Activated CD4-positive, alpha-beta T cell treated with anti-CD3 and anti-CD28 coated beads, Interleukin-2, amount 50 U/mL, for 48 hours (primary cell): ENCODE results near the gene PLB1.
"Not testable (repeated sequence)": the region's sequence is repeated elsewhere in the genome, so short reads cannot be mapped to it uniquely, and the experiment has no call there.

Experiments
- DNase-seq, 2 experiments: peaks; one replicate each; pipeline ENCODE4 v3.0.0-alpha.2; 2020

The PLB1 gene

DNA sequence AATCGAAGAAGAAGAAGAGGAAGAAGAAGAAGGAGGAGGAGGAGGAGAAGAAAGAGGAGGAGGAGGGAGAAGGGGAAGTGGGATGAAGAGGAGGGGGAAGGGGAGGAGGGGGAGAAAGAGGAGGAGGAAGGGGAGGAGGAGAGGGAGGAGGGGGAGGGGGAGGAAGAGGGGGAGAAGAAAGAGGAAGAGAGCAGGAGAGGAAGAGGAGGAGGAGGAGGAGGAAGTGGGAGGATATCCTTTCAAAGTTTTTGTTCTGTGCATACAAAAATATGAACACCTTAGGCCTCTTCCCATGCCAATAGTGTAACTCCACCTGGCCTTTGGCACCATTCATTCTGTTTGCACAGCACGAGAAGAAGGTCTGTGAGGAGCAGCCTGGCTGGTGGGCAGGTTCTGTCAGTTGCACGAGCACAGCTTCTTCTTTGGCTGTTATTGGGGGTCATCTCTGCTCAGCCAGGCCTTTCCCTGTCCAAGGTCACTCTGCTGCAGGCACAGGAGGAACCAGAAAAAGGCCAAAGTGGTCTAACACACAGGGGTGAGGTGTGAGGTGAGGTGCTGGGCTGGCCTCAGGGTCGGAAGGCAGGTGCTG lies 25.8 kb upstream of the PLB1 start:
- no peak for DNase-seq

DNA sequence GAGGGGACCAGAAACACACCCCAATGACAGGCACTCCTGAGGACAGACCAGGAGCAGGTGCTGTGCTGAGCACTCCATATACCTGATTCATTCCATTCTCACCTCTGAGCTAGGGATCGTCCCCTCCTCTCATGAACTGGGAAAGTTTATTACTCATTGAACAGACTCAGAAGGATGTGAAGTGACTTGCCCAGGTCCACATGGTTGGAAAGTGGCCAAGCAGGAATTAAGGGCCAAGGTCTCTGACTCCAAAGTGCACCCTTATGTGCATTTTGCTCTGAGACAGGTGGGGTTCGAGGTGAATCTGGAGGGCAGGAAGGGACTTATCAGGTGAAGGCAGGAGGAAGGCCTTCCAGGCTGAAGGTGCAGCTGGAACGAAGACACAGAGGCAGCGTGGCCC lies 25.1 kb upstream of the PLB1 start:
- DNase-seq, result no peak

DNA sequence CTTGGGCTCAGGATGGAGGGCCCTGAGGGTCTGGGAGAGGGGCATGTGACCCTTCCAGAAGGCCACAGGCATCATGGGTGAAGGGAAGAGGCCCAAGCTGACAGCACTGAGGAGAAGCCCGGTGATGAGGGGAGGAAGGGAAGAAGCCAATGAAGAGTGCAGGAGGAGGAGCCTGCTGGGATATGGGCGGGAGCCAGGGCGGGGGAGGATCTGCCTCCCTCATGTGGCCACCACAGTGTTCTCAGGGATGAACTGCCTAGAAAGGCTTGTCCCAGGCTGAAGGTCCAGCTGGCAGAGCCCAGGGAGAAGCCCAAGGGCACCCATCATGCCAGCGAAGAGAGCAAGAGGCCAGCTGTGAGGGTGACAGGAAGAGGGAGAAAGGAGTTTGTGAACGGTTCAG lies 24.6 kb upstream of the PLB1 start:
- no peak for DNase-seq

DNA sequence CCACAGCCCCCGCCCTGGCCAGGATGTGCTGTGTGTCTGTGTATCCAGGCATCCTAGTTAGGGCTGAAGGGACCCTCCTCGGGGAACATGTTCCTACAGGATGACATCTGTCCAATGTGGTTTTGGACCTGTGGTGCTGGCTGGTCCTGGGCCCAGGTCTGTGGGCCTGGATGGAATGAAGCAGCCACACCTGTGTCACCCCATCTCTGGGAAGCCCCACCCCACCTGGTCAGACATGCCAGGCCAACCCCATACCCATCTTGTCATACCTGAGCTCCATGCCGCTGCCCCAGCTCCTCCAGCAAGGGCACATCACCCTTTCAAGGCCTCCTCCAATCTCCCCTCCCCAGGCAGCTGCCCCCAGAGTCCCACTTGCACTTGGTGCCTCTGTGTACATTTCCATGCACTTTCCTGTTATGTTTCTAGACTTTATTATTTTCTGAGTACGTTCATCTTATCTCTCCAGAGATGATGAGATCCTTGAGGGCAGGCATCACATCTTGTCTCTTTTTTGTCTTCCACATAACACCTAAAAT lies 24.1 kb upstream of the PLB1 start:
- DNase-seq, result no peak

DNA sequence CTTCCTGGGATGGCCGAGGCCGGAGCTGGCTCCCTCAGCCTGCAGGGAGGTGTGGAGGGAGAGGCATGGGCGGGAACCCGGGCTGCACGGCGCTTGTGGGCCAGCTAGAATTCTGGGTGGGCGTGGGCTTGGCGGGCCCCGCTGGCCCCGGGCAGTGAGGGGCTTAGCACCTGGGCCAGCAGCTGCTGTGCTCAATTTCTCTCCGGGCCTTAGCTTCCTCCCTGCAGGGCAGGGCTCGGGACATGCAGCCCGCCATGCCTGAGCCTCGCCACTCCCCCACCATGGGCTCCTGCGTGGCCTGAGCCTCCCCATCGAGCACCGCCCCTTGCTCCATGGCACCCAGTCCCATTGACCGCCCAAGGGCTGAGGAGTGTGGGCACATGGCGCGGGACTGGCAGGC lies 23.2 kb upstream of the PLB1 start:
- not testable (repeated sequence) for DNase-seq

DNA sequence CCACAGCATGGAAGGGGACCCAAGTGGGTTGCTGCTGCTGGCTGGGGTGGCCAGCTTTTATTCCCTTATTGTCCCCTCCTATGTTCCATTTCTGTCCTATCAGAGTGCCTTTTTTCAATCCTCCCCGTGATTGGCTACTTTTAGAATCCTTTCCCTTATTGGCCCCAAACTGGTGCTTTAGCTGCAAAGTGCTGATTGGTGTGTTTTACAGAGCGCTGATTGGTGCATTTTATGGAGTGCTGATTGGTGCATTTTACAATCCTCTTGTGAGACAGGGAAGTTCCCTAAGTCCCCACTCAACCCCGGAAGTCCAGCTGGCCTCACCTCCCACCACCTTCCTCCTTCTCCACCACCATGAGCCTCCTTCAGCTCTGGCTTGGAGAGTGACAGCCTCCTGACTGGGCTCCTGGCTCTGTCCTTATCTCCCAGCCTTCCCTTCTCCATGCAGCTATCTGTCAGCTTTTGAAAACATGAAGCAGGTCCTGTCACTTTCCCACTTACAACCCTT lies 20.7 kb upstream of the PLB1 start:
- no peak for DNase-seq

DNA sequence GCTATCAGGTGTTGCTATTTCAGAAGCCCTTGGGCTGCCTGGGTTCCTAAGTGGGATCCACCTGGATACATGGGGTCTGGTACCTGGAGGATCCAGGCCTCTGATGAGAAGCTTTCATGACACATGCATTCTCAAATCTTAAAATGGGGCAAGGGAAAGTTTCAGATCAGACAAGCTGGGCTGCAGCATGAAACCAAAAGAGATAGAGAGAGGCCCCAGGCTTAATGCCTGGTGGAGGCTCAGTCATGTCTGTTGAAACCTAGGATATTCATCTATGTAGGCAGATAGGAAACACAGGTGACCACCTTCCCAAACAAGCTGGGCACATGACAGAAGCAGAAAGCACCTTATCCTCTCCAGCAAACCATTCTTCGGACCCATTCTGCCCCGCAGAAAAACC lies 18.8 kb upstream of the PLB1 start:
- DNase-seq, result no peak

DNA sequence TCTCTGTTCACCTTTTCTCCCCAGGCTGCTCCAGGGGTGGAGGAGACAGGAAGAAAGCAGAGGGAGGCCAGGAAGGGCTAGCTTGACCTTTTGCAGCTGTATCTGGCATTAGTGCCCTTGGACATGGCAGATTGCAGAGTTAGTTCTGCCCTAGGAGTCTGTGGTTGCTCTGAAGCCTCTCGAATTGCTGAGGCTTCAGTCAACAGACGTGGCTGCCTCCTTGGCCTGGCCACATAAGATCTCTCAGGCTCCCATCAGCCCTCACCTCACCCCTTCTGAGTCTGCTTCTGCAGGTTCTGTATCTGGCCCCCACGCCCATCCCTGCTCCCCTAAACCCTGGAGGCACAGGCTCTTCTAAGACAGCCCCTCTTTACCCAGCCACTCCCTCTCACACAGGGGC lies 18.2 kb upstream of the PLB1 start:
- DNase-seq, result no peak

DNA sequence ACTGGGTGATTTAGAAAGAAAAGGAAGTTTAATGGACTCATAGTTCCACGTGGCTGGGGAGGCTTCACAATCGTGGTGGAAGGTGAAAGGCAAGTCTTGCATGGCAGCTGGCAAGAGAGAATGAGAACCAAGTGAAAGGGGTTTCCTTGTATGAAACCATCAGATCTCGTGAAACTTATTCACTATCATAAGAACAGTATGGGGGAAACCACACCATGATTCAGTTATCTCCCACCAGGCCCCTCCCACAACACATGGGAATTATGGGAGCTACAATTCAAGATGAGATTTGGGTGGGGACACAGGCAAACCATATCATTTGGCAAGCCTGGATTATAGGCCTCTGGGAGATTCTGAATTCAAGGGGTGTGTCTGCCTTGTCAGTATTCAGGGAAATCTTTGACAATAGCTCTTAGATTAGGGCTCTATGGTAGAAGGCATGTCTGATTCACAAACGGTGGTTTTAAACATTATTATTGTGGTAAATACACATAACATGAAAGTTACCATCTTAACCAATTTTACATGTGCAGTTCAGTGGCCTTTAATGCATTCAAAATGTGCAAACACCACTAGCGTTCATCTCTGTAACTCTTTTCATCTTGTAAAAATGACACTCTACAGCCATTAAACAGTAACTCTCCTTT lies 15.3 kb upstream of the PLB1 start:
- no peak for DNase-seq

DNA sequence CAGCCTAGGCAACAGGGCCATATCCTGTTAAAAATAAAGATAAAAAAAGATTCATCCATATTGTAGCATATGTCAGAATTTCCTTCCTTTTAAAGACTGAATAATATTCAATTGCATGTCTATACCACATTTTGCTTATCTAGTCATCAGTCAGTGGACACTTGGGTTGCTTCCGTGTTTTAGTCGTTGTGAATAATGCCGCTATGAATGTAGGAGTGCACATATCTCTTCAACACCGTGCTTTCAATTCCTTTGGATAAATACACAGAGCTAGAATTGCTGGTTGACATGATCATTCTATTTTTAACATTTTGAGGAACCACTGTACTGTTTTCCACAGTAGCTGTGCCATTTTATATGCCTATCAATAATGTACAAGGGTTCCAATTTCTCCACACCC lies 14.0 kb upstream of the PLB1 start:
- no peak for DNase-seq

DNA sequence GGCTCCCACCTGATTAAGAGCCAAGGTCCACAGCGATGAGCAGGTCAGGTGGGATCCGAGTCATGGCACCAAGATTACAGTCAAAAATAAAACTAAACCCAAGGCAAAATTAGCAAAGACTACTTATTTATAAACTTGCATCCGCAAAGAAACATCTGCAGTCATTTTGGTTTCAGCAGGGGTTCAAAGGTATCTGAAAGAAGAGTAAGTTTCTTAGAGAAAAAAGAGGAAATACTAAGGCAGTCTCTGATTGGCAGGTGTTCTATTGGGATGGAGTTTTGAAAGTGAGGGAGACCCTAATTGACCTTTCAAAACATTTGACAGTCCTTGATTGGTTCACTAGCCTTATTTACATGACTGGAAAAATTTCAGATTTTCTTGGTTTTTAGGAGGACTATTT lies 11.0 kb upstream of the PLB1 start:
- no peak for DNase-seq

DNA sequence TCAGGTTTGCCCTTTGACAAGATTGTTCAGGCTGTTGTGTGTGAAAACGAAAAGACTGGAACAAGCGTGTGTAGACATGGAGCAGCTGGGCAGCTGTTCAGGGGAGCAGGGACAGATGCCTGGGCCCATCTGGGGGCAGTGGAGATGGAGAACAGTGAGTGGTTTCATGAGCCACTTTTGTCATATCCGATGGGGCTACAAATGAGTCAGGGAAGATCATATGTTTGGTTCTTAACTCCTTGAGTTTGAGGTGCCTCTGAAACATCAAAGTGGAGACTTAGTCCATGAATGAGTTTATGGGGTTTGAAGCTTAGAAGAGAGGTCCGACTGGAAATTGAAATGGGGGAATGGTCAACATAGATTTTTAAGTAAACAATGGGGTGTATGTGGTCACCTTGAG lies 9.3 kb upstream of the PLB1 start:
- DNase-seq, result no peak

DNA sequence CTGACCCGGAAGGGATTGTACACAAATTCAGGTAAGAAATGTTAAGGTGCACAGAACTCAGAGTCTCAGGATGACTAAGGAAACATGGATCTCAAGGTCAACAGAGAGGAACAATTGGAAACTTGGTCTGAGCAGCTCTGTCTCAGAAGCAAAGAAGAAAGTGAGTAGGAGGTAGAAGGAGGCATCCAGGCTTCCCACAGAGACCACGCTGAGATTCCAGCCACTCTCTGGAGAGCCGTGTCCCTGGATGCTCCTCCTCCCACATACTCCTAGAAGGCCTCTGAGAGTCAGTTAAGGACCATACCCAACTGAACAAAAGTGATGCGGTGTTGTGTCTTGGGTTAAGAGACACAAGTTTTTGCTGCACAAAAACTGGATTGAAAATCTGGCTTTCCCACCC lies 8.6 kb upstream of the PLB1 start:
- DNase-seq, result no peak

DNA sequence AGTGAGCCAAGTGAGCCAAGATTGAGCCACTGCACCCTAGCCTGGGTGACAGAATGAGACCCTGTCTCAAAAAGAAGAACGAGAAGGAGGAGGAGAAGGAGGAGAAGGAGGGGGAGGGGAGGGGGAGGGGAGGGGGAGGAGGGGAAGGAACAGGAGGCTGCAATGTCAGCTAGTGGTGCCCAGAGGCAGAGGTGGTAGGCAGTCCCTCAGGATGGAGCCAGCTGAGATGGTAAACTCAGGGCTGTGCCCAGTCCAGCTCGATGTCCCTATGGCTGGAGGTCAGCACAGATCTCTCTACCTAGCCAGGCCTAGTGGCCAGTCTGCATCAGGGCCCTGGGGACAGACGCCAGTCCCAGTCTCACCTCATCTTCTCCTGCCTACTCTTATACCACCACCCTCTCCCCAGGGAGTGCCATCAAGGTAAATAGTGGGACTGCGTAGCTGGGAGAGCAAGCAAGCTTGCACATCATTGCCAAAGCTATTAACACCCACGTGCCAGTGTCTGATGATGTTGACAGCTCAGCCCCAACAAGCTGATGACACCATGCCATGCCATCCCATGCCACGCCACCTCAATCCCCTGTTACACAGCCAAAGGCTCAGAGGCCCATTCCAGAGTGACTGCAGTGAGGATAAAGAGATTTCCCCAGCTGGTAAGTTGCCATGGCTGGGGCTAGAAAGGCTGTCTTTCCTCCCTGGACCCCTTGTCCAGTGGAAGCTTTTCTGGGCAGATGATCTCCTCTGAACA lies 7.6 kb upstream of the PLB1 start:
- DNase-seq, result no peak

DNA sequence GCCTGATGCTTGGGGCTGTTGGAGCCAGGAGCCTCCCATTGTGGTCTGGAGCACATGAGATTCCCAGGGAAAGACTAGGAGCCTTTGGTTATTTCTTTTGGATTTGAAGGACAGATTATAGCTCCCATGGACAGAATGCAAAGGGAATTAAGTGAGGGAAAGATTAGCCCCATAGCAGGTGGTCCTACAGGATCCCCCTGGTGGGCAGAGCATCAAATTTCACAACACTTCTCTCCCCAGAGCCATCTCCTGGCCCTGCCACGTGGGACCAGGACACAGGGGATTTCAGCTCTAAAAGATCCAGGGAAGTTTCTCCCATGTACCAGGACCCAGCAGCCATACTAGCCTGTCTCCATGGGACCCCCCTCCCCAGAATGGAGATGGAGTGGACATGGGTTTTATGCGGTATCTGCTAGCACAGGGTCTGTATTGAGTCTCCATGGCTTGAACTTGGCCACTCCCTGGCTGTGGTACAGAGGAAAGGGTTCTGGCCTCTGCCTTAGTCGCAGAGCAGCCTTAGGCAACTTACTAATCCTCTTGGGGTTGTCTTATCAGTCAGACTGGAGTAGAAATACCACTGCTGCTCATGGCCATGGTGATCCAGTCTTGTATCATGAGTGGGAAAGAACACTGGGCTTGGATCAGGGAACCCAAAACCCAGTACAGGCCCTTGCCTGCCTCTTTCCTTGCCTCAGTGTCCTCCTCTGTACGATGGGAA lies 6.8 kb upstream of the PLB1 start:
- DNase-seq, result no peak

DNA sequence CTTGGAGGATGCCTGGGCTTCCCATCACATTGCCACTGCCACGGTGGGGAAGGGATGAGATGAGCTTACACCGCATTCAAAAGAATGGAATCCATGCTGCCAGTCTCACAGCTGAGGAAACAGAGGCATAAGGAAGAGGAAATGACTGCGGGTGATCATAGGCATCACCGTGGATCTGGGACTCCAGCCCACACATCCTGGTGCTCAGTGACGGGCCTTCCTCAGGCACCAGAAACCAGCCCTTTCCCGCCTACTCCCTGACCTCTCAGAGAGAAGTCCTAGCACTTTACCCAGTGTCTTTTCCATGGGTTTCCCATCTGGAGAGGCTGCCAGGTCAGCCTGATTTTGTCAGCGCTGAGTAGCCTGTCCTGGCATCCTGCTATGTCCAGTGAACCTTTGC lies 5.3 kb upstream of the PLB1 start:
- no peak for DNase-seq

DNA sequence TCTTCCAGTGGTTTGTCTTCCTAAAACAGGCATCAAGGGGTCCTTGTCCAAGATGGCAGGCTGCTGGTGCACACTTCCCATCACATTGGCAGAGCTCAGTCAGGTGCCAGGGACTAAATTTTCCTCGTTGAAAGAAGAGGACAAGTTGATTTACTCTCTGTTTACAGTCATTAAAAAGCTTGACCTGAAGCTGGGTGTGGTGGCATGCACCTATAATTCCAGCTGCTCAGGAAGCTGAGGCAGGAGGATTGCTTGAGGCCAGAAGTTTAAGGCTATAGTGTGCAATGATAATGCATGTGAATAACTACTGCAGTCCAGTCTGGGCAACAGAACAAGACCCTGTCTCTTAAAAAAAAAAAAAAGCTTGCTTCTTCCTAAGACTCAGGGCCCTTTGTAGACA lies 3.6 kb upstream of the PLB1 start:
- DNase-seq, result no peak

DNA sequence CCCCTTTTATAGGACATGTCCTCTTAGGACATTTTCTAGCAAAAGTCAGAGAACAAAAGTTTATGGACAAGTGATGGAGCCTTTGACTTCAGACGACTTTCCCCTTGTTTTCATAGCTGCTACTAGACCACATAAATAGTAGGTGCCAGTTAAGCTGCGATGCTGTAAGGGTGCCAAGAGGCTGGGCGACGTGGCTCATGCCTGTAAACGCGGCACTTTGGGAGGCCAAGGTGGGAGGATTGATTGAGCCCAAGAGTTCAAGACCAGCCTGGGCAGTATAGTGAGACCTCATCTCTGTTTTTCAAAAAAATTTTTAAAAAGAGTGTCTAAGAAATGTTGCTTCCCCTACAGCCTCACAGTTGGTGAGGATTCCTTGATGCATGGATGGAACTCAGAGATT lies 2.2 kb upstream of the PLB1 start:
- DNase-seq, result no peak

DNA sequence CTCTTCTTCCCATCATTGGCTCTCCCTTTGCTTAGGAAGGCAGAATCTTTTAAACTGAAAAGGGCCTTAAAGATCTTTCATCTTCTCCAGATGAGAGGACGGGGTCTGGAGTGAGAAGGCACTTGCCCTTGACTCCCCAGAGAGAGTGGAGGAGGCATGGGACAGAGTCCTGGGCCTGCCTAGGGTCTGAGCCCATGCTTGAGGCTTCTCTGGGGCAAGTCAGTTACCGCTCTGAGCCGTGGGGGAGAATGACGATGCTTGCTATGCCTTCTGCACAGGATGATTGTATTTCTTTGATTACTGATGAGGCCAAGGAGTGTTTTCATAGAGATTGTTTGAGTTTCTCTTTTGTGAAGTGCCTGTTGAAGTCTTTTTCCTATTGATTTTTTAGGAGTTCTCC lies 921 bp downstream of the PLB1 start:
- no peak for DNase-seq

DNA sequence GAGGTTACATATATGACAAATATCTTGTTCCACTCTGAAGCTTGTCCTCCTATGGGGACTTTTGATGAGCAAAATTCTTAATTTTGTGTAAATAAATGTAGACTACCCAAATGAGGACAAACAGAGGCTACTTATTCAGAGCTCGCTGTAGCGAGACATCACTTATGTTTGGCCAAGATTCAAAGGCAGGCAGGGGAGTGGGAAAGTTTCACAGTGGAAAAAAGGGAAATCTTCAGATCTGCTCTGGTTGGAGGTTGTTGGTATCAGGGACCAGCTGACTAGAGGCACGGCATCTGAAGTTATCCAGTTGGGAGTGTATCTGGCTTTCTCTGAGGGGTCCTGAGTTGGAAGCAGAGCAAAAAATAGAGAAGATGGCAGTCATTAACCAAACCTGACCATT lies 1.3 kb downstream of the PLB1 start:
- DNase-seq, result no peak

DNA sequence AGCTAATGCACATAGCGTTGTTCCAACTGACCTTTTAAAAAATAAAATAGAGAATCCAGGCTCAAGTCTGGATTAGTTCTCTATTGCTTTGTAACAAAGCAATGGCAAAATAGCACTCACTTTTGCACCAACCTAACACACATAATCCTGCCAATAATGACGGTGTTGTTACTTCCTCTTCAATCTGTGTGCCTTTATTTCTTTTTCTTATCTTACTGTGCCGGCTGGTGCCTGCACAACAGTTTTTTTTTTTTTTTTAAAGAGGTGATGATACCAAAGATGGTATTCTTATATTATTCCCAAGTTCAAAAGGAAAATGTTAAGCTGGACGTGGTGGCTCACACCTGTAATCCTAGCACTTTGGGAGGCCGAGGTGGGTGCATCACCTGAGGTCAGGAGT lies 3.4 kb downstream of the PLB1 start:
- no peak for DNase-seq

DNA sequence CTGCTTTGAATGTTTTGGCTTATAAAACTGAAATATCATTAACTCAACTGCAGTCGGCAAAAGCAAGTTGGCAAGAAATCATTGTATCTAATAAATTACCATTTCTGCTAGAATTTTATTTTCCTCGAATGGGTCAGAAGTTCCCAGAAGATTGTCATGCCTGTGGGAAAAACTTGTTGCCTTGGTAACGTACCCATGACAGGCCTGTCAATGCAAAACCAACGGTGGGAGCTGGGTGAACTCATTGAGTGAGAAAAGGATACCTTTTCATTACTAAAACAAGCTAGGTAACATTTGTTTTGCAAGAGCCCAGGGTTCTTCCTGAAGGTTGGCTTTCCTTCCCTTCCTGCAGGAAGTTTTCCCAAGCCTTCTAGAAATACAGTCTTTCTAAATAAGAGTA lies 9.5 kb downstream of the PLB1 start:
- no peak for DNase-seq

DNA sequence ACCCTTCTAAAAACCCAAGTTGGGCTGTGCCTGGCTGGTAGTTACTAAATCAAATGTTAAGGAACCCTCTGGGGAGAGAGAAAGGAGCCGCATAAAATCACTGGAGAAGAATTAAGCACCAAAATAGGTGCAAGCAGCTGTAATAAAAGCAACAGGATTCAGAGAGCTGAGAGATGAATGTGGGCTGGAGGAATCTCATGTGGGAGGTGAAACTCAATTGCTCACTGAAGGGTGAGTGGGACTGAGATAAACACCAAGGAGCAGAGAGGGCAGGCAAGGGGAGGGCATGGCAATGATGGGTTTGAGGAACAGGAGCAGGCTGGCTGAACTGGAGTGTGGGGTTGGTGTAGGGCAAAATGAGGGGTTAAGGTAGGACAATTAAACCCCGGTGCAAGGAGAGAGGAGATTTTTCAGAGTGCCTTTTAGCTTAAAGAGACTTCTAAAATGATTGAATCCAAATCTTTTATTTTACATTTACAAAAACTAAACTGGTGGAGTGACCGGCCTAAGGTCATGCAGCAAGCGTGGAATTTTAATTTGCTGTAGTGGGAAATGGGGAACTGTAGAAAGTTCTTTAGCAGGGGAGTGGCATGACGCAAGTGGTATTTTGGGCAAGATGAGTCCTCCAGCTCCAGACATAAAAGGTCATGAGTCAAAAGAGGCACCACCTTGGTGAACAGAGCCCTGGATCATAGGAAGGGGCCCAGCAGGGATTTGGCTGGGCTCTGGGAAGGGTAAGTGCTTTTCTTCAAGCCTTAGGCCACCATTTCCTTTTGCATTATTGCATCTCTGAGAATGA lies 10.5 kb downstream of the PLB1 start:
- peak; percentile 5 to 11 for DNase-seq
